H7 (cell line): ENCODE data around the gene DUSP23. TPM values are rescaled to one million over a fixed set of nuclear protein-coding genes. Genes with fewer than 3 reads are reported as not detected.
A peak's percentile ranks its signal among the peaks of the same experiment; 100 is the strongest.

ENCODE experiments used
- DNase-seq: peaks from one replicate; pipeline ENCODE4 v3.0.0; 2012
- H3K27me3 ChIP-seq: 2 replicates; pipeline ENCODE4 v1.6.0; 2011; ENCODE audit warnings: mild to moderate bottlenecking, low read length; ENCODE audit not compliant: control insufficient read depth, insufficient read depth
- H3K36me3 ChIP-seq: replicated peaks from 2 replicates; pipeline ENCODE4 v1.5.1; 2011; ENCODE audit warnings: low read length; ENCODE audit not compliant: control insufficient read depth, insufficient read depth
- H3K4me3 ChIP-seq: 2 replicates; pipeline ENCODE4 v1.5.1; 2011; ENCODE audit warnings: low read depth, mild to moderate bottlenecking, control low read depth, low read length, moderate library complexity; ENCODE audit not compliant: insufficient read depth
- total RNA-seq: library from RNA; depleted of rRNA; stranded (reverse); fragments of >200 nt; shearing (Covaris generic); gene quantifications from 2 replicates; pipeline ENCODE4 v1.2.3, GENCODE V29; 2014; rRNA removed

Gene DUSP23
- total RNA-seq = 74.9 and 81.6 TPM in 2 replicates

DNA sequence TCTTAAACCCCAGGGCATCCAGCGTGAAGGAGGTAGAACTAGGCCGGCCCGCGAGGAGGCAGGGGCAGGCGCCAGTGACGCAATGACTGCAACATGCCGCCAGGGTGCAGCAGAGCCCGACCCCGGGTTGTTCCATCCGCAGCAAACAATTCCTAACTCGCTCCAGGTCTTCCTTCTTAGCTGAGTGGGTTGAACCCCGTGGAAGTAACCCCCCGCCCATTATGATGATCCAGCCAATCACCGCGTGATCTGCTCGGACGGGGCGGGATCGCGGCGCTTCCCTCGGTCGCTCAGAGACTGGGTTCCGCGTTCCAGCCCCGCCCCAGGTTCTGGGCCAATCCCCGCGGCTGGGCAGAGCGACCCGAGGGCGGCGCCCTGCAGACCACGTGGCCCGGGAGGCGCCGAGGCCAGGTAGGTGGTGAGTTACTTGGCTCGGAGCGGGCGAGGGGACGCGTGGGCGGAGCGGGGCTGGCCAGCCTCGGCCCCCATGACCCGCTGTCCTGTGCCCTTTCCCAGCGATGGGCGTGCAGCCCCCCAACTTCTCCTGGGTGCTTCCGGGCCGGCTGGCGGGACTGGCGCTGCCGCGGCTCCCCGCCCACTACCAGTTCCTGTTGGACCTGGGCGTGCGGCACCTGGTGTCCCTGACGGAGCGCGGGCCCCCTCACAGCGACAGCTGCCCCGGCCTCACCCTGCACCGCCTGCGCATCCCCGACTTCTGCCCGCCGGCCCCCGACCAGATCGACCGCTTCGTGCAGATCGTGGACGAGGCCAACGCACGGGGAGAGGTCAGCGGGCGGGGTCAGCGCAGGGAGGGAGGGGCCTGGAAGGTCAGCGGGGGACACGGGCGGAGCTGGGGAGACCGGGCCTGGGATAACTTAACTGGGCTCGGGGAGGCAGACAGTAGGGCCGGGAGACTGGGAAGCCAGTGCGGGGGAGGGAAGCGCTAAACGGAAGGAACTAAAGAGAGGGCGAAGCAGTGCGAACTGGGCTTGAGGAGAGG lies at the start of gene DUSP23:
Gene DUSP23, plus strand, starts transcription at position 380 of the 1,000 bp plus-strand sequence. Its CDS starts 139 bp downstream, at position 519.
- H3K27me3 ChIP-seq = no peaks in the 10 kb centered on the region
- no peaks in the 10 kb centered on the region for H3K36me3 ChIP-seq
- H3K4me3 ChIP-seq = peak within 1 kb of the TSS; percentile 90
- DNase-seq = peak; percentile 97

- no peaks in the 10 kb centered on the region for H3K36me3 ChIP-seq
- DNase-seq = no peak
- H3K4me3 ChIP-seq = no peak overlapping the region
- H3K27me3 ChIP-seq = no peaks in the 10 kb centered on the region
Observed at GRCh38 chr1:159737238-159737916, 43.4 kb upstream of the DUSP23 start.

DNA sequence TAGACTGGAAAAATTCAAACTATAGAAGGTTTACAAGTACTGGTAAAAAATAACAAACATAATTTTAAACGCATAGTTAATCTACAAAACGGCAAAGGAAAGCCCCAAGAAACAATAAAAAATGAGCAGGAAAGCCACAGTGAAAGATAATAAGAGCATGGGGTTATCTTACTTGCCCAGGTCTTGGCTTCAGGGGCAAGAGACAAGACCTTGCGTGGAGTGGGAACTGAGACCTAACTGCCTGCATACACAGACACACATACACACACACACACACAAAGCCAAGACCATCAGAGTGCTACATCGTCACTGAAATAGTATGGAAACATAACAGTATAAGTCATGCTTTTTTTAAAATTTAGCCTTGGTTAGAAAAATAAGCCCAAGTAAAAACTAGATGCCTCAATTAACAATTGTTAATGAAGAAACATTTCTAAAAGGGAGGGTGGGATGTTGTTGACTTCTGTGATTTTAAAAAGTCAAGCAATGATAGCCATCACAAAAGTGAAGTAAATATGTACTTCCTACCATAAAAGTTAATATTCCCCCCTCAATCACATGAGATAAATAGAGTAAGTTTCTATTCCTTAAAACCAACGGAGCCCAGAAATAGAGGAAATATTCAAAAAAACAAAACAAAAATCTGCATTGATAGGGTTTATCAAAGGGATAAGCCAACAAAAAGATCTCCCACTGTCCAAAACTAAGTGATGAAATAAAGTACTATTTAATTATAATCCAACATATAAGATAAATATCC lies 36.9 kb upstream of the DUSP23 start:
- H3K4me3 ChIP-seq = no peak overlapping the region
- H3K36me3 ChIP-seq = no peaks in the 10 kb centered on the region
- no peaks in the 10 kb centered on the region for H3K27me3 ChIP-seq
- no peak for DNase-seq

GRCh38 chr1:159746666-159747065 lies 34.1 kb upstream of the DUSP23 start:
- no peak overlapping the region for H3K4me3 ChIP-seq
- no peaks in the 10 kb centered on the region for H3K27me3 ChIP-seq
- DNase-seq = no peak
- no peaks in the 10 kb centered on the region for H3K36me3 ChIP-seq

DNA sequence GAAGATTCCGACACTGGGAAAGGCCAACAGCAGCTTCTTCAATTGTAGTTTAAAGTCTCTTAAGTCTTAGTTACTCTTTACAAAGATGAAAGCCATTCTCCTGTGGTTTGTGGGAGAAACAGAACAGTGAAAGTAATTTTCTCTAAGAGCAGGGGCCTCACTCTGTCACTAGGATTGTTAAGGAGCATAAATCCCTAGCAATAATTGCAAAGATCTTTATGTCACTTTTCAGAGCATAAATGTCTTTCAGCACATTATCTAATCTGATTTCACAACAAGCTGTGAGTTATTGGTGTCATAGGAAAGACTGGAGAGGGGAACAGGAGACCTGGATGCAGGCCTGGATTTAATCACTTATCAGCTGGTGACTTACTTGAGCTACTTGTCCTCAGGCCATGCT lies 32.4 kb upstream of the DUSP23 start:
- H3K4me3 ChIP-seq = no peak overlapping the region
- DNase-seq = no peak
- no peaks in the 10 kb centered on the region for H3K27me3 ChIP-seq
- no peaks in the 10 kb centered on the region for H3K36me3 ChIP-seq

- DNase-seq = no peak
- Histone ChIP-seq H3K27me3 (no peaks in the 10 kb centered on the region), H3K36me3 (no peaks in the 10 kb centered on the region), H3K4me3 (no peak overlapping the region)
Observed at GRCh38 chr1:159749630-159750029, 31.1 kb upstream of the DUSP23 start.

- Histone ChIP-seq H3K27me3 (no peaks in the 10 kb centered on the region; the same call in 1 of the 2 replicates), H3K4me3 (no peak overlapping the region), H3K36me3 (no peaks in the 10 kb centered on the region)
- no peak for DNase-seq
Observed at GRCh38 chr1:159750621-159751020, 30.1 kb upstream of the DUSP23 start.

- H3K36me3 ChIP-seq = no peaks in the 10 kb centered on the region
- no peaks in the 10 kb centered on the region; the same call in 1 of the 2 replicates for H3K27me3 ChIP-seq
- no peak for DNase-seq
- H3K4me3 ChIP-seq = no peak overlapping the region
Observed at GRCh38 chr1:159751031-159751430, 29.7 kb upstream of the DUSP23 start.

DNA sequence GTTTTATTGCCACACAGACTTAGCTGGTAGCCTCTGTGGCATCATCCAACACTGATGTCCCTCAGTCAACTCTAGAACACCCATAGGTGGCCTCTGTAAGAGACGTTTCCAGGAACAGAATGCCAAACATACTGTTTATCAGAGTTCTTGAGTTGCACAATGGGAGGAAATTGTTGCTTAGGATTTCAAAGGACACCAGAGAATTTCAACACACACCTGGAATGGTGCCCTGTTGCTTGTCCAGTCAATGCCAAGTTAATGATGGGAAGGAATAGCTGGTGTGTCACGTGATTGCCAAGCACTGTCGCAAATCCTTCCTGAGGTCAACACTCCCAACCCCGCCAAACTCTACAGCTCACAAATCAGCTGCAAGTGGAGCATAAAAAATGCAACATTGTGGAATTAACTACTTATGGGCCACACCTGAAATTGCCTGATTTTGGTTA lies 28.6 kb upstream of the DUSP23 start:
- H3K36me3 ChIP-seq = no peaks in the 10 kb centered on the region
- no peak overlapping the region for H3K4me3 ChIP-seq
- DNase-seq = no peak
- H3K27me3 ChIP-seq = no peaks in the 10 kb centered on the region; the same call in 1 of the 2 replicates

DNA sequence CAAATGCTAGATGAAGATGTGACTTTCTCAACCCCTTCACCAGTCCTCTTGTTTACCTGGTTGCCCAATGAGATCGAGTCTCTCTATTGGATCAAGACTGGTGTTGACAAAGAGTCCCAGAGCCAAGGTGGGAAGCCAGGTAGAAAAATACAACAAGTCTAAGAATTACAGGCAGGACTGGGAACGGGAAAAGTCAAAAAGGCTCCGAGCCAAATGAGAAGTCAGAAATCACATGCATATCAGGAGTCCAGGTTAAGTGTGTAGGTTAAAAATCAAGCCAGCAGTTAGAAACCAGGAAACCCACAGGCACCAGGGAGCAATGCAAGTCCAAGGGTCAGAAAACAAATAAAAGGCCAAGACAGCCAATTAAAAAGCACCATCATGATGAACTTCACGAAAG lies 27.4 kb upstream of the DUSP23 start:
- no peak overlapping the region for H3K4me3 ChIP-seq
- no peaks in the 10 kb centered on the region for H3K36me3 ChIP-seq
- DNase-seq = no peak
- H3K27me3 ChIP-seq = no peaks in the 10 kb centered on the region; the same call in 1 of the 2 replicates

DNA sequence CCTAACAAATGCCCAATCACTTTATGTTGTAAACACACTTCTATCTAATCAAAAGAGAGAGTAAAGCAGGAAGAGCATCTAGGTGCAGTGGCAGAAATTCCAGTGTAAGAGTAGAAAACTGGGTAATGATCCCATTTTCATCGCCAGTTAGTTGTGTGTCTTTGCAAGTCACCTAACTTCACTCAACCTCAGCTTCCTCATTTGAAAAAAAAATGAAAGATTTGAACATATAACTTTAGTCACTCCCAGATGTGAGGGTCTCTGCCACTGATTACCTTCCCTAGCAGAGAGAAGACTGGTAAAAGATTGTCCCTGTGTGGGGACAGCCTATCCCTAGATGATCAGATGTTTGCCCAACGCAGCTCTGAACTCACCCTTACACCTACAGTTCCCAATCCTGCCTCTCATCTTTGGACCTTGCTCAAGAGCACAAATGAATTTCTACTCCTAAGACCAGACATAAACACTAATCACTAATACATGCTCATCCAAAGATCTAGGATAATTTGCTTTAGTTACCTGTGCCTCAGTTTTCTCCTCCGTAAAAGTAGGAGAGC lies 25.2 kb upstream of the DUSP23 start:
- H3K36me3 ChIP-seq = no peaks in the 10 kb centered on the region
- DNase-seq = no peak
- H3K27me3 ChIP-seq = no peaks in the 10 kb centered on the region; the same call in 1 of the 2 replicates
- H3K4me3 ChIP-seq = no peak overlapping the region

- H3K27me3 ChIP-seq = no peaks in the 10 kb centered on the region; the same call in 1 of the 2 replicates
- no peaks in the 10 kb centered on the region for H3K36me3 ChIP-seq
- H3K4me3 ChIP-seq = no peak overlapping the region
- DNase-seq = no peak
Observed at GRCh38 chr1:159756397-159756796, 24.4 kb upstream of the DUSP23 start.

GRCh38 chr1:159763686-159764085 lies 17.1 kb upstream of the DUSP23 start:
- Histone ChIP-seq H3K27me3 (no peaks in the 10 kb centered on the region), H3K36me3 (no peaks in the 10 kb centered on the region), H3K4me3 (no peak overlapping the region)
- peak; percentile 20 for DNase-seq

DNA sequence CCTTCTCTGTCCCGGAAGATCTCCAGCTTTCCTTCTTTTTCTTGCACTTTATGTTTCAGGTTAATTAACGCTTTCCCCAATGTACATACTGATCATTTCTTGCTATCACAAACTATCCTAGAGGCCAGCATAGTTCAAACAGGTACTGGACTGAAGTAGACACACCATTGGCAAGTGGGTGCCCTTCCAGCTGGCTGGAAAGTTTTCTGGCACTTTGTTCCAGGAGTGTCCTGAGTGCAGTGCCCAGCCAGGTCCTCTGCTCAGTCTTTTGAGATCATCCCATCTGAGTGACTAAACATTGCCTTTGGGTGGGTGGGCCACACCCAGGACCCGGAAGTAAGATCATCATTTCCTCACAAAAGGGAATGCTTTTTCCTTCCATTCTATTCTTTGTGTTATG lies 15.0 kb upstream of the DUSP23 start:
- no peak for DNase-seq
- H3K36me3 ChIP-seq = no peaks in the 10 kb centered on the region
- no peaks in the 10 kb centered on the region for H3K27me3 ChIP-seq
- H3K4me3 ChIP-seq = no peak overlapping the region
